Body of pancreas (tissue), 4 donors: ENCODE measurements around the gene AIMP2. TPM values are rescaled to one million over a fixed set of nuclear protein-coding genes. Genes with fewer than 3 reads are reported as not detected.
"Not testable (repeated sequence)": the region's sequence is repeated elsewhere in the genome, so short reads cannot be mapped to it uniquely, and the experiment has no call there.

Source experiments
- ATAC-seq: fragments of 150-250 bp; one replicate; pipeline ENCODE4 v1.9.1; 2016
- DNase-seq, 4 donors: peaks; one replicate each; pipeline ENCODE4 v3.0.0-alpha.2; 2019
- H3K27ac ChIP-seq, 4 donors: fragments of 200-600 bp; sonication (generic); 1 replicate in 3 of 4; 2 replicates in 1 of 4; pipeline versions ENCODE4 v1.5.1 to v1.6.1; 2016 to 2019; ENCODE audit warnings: mild to moderate bottlenecking in 1 of 4, mixed read lengths in 1 of 4, moderate library complexity in 1 of 4
- H3K27me3 ChIP-seq, 2 donors: fragments of 200-600 bp; sonication (generic); one replicate each; pipeline ENCODE4 v1.6.0; 2016; ENCODE audit warnings: mild to moderate bottlenecking in 1 of 2
- H3K36me3 ChIP-seq, 2 donors: fragments of 200-600 bp; sonication (generic); replicated peaks in 1 of 2; 2 replicates each; pipeline ENCODE4 v1.5.1; 2016; ENCODE audit warnings: low read depth in 2 of 2; ENCODE audit not compliant: insufficient read depth in 1 of 2
- H3K4me1 ChIP-seq: fragments of 200-600 bp; sonication (generic); one replicate; pipeline ENCODE4 v1.6.0; 2016
- H3K4me3 ChIP-seq, 2 donors: fragments of 200-600 bp; sonication (generic); 1 replicate in 1 of 2; 2 replicates in 1 of 2; pipeline ENCODE4 v1.5.1; 2016 to 2019
- H3K9me3 ChIP-seq, 3 donors: fragments of 200-600 bp; sonication (generic); 1 replicate in 2 of 3; 2 replicates in 1 of 3; pipeline ENCODE4 v1.5.1; 2016
- POLR2A ChIP-seq, 3 donors: fragments of 450-650 bp; IDR thresholded peaks; one replicate each; pipeline ENCODE4 v1.6.1; 2016; ENCODE audit warnings: antibody characterized with exemption in 3 of 3, mild to moderate bottlenecking in 2 of 3
- WGBS, 2 donors: methylation state at CpG; one replicate each; pipeline ENCODE4 v1.1.5; 2017; 5-methylcytosine and 5-hydroxymethylcytosine counted together
- intact Hi-C: fragments of 100-400 bp; cut with DNase I; formaldehyde crosslinking; loops from one replicate; pipeline ENCODE4 v1.15.1; 2023
- total RNA-seq, 2 donors: library from RNA; depleted of rRNA; stranded (reverse); fragments of >200 nt; gene quantifications; one replicate each; pipeline ENCODE4 v1.1.0, GENCODE V29; 2016
- TF ChIP-seq, protein P1 (sequence below), 7 experiments: fragments of 450-650 bp in 4 of 7; fragments of 200-600 bp in 3 of 7; sonication (generic) in 3 of 7; IDR thresholded peaks; one replicate each; pipeline ENCODE4 v1.5.1; 2016 to 2019; ENCODE audit warnings: antibody characterized with exemption in 7 of 7

The AIMP2 gene
- total RNA-seq, result 10 to 100 TPM; 10.9 to 15.2 TPM

DNA sequence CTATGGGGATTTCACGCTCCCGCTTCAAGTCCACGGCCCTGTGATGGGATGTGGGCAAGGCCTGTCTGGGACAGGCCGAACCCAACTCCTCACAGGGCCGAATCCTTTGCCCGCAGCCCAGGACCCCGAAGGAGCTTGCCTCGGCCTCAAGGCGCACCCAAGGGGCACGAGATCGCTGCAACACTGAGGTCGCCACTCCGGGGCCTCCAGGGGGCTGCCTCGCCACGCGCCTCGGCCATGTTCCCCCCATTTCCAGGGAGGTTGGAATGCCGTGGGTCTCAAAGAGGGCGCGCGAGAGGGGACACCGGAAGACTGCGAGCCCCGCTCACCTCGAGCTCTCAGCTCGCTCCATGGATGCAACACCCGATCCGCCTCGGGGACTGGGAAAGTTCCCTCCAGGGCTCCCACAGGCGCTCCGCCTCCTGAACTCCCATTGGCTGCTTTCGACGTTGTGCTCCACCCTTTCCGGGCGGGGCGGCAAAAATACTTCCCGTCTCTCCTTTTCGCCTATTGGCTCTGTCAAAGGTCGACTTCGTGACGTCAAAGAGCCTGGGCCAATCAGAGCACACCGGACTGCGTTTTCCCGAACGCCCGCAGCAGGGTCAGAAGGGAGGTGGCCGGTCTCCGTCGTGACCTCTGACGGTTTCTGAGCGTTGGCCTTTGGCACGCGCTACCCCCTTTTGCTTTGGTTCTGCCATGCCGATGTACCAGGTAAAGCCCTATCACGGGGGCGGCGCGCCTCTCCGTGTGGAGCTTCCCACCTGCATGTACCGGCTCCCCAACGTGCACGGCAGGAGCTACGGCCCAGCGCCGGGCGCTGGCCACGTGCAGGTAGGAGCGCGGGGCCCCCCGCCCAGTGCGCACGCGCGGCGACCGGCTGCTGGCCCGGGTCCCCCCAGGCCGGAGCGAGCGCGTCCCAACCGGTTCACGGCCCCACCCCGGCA lies at the start of gene AIMP2, which contains the start of gene PMS2:
Gene AIMP2 (plus strand): TSS at position 605 of the 944 bp plus-strand sequence. CDS start 92 bp downstream, at position 697.
Gene PMS2 (minus strand): TSS at position 382 of the 944 bp plus-strand sequence. CDS start 30 bp downstream, at position 352.
- H3K9me3 ChIP-seq, result no peaks in the 10 kb centered on the region
- WGBS, 2 donors, result 0 to 1% methylated on average over 30 to 66 of the region's 84 CpGs
- H3K4me3 ChIP-seq, result peak within 1 kb of the TSS; percentile 20 to 72
- H3K36me3 ChIP-seq, result peaks cover 0 to 2% of the 10 kb centered on the region in 2 donors
- TF ChIP-seq, protein P1, sequence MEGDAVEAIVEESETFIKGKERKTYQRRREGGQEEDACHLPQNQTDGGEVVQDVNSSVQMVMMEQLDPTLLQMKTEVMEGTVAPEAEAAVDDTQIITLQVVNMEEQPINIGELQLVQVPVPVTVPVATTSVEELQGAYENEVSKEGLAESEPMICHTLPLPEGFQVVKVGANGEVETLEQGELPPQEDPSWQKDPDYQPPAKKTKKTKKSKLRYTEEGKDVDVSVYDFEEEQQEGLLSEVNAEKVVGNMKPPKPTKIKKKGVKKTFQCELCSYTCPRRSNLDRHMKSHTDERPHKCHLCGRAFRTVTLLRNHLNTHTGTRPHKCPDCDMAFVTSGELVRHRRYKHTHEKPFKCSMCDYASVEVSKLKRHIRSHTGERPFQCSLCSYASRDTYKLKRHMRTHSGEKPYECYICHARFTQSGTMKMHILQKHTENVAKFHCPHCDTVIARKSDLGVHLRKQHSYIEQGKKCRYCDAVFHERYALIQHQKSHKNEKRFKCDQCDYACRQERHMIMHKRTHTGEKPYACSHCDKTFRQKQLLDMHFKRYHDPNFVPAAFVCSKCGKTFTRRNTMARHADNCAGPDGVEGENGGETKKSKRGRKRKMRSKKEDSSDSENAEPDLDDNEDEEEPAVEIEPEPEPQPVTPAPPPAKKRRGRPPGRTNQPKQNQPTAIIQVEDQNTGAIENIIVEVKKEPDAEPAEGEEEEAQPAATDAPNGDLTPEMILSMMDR (IDR thresholded peaks at IDR 0.05), result peak in 3 of 7 experiments; percentile 8 to 23 (median 16)
- TF ChIP-seq POLR2A (IDR thresholded peaks at IDR 0.05), result peak; percentile 48 to 83 (median 83)
- intact Hi-C loops, result no loop called here
- peak; percentile 98 to 99 (median 98) for DNase-seq
- peak; percentile 97 for ATAC-seq
- no peaks in the 10 kb centered on the region for H3K27me3 ChIP-seq
- peaks cover 40% of the 10 kb centered on the region for H3K4me1 ChIP-seq
- peak within 1 kb of the TSS; percentile 77 to 96 (median 91) for H3K27ac ChIP-seq

DNA sequence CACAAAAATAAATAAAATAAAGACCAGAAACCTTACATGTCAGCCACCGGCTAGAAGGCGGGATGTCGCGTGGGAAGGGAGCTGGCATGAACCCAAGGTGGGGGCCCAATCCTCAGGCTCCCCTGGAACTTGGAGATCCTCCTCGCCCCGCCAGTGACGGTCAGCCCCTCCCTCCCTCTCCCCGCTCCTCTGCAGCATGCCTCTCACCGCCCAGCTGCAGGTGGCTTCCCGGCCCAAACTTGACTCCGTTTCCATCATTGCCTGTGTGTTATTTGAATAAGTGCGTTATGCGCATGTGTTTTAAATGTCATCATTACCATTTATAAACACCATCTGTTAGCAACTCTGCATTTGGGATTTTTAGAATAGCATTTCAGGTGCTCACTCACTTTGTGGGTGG lies 45.9 kb upstream of the AIMP2 start:
- H3K4me1 ChIP-seq, H3K27me3 ChIP-seq, H3K36me3 ChIP-seq, DNase-seq, H3K9me3 ChIP-seq, H3K27ac ChIP-seq, H3K4me3 ChIP-seq, intact Hi-C loops, ATAC-seq: not testable (repeated sequence)
- WGBS, 2 donors, result 100% methylated on average over 5 of the region's 13 CpGs; no CpG with 5 or more reads in 1 of the 2 donors

DNA sequence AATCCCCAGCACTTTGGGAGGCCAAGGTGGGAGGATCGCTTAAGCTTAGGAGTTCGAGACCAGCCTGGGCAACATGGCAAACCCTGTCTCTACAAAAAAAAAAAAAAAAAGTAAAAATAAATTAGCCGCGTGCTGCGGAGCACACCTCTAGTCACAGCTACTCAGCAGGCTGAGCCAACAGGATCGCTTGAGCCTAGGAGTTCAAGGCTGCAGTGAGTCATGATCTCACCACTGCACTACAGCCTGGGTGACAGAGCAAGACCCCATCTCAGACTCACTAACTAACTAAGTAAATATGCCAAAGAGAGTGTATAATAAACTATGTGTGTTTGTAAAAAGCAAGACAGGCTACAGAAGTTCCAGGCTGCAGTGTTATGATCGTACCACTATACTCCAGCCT lies 45.3 kb upstream of the AIMP2 start:
- H3K4me1 ChIP-seq, H3K36me3 ChIP-seq, H3K9me3 ChIP-seq, intact Hi-C loops, H3K4me3 ChIP-seq, H3K27me3 ChIP-seq, H3K27ac ChIP-seq, DNase-seq, ATAC-seq: not testable (repeated sequence)
- 79 to 83% methylated on average over 2 to 4 of the region's 7 CpGs for WGBS, 2 donors

DNA sequence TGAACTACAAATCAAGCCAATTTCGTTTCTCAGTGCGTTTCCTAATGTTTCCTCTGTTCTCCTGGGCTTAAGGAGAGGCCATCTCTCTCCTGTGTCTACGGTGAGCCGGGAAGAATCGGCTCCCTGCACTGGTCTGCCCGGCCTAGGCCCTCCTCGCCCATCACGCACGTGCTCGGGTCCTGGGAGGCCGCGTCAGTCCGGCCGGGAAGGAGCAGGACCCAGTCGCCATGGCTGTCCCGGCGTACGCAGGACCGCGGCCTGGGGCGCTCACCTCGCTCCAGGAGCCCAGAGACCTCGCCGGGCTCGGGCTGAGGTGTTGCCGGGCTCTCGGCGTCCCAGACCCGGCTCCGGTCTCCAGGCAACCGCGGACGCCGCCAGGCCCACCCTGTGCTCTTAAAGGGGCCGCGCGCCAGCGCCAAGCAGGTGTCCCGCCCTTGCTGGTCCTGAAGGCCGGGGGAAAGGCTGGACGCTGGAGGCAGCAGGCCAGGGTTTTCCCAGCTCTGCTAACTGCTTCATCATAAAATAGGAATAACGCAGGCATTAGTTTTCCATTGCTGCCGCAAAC lies 38.6 kb upstream of the AIMP2 start, which contains the start of gene RSPH10B:
Gene RSPH10B (minus strand): TSS at position 343 of the 565 bp plus-strand sequence. CDS start 3,573 bp downstream, outside the sequence.
- H3K27me3 ChIP-seq, H3K9me3 ChIP-seq, H3K4me3 ChIP-seq, H3K4me1 ChIP-seq, ATAC-seq, H3K27ac ChIP-seq, intact Hi-C loops, H3K36me3 ChIP-seq, DNase-seq: not testable (repeated sequence)
- WGBS, 2 donors, result no CpG with 5 or more reads among the region's 43 CpGs

DNA sequence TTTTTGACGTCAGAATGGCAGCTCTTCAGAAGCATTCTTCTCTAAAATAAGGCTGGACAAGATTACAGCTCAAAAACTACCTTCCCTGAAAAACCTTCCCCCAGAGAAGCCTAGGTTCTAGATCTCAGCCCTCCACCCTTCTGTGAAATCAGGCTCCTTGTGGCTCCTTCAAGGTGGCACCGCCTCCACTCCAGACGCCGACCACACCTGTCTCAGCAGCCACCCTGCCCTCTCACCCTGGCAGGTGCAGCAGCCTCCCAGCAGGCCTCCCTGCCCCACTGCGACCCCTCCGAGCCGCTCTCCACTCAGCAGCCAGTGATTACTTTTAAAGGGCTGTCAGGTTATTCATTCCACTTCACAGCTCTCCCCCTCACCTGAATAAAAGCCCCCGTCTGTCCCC lies 35.5 kb upstream of the AIMP2 start:
- DNase-seq, H3K36me3 ChIP-seq, intact Hi-C loops, H3K27ac ChIP-seq, H3K4me1 ChIP-seq, H3K27me3 ChIP-seq, H3K4me3 ChIP-seq, ATAC-seq, H3K9me3 ChIP-seq: not testable (repeated sequence)
- no CpG with 5 or more reads among the region's 8 CpGs for WGBS, 2 donors

- H3K27ac ChIP-seq, H3K4me1 ChIP-seq, ATAC-seq, intact Hi-C loops, H3K9me3 ChIP-seq, H3K36me3 ChIP-seq, H3K4me3 ChIP-seq, DNase-seq, H3K27me3 ChIP-seq: not testable (repeated sequence)
- 35% methylated on average over 2 of the region's 12 CpGs; no CpG with 5 or more reads in 1 of the 2 donors for whole genome bisulfite sequencing, 2 donors
These were observed 29.3 kb upstream of the AIMP2 start for GRCh38 chr7:5979680-5980314.

DNA sequence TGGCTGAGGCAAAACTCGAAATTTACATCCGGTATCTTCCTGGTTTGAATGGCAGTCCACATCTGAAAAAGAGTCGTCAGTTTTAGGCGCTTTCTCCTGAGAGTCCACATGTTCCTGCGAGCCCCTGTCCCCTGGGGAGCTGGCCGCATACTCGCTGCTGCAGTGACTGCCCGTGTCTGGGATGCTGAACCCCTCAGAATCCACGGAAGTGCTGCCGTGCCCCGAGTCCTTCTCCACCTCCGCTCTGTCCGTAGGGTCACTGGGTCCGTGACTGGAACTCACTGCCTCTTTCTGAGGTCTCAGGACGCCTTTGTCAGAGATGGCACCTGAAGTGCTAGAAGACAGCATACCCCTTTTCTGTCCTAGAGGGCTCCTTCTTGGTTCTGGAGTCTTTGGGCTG lies 22.0 kb upstream of the AIMP2 start:
- not testable (repeated sequence) for H3K36me3 ChIP-seq, ATAC-seq

More for the DNA sequence above, 22.0 kb upstream of the AIMP2 start:
- H3K4me1 ChIP-seq, H3K9me3 ChIP-seq, intact Hi-C loops, DNase-seq, H3K27me3 ChIP-seq, H3K4me3 ChIP-seq, H3K27ac ChIP-seq: not testable (repeated sequence)
- WGBS, 2 donors, result 89 to 90% methylated on average over 15 of the region's 15 CpGs
